ENCODE results near the gene RAG2. TPM values are rescaled to one million over a fixed set of nuclear protein-coding genes. Genes with fewer than 3 reads are reported as not detected.
A peak's percentile ranks its signal among the peaks of the same experiment; 100 is the strongest.

Gene RAG2
- total and polyA plus RNA-seq, 2 experiments from 2014 or later, result 1.4 TPM; not detected in 1

DNA sequence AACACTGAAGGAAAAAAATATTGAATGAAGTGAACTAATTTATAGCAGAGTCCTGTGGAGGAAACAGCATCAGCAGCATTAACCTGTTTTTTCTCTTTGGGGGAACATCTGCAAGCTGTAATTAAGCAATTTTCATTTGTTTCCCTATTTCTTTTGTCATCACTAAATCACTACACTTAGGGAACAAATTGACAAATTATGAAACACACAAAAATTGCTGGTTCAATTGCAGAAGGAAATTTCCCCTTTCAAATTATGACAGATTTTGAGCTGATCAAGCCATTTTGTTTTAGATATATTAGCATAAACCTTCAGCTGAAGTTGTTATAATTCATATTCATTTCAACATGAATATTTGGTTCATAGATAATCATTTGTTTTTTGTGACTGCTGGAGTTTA, 22.2 kb upstream of the RAG2 start:
- DNase-seq (ENCODE audit: low read depth in 1 of 2, low spot score in 1 of 2), result no peak
- H3K36me3 ChIP-seq, result no peaks in the 10 kb centered on the region
- H3K4me3 ChIP-seq, result no peak overlapping the region
- H3K27me3 ChIP-seq, result no peaks in the 10 kb centered on the region
- no peak overlapping the region for H3K27ac ChIP-seq
- TF ChIP-seq, protein P1, sequence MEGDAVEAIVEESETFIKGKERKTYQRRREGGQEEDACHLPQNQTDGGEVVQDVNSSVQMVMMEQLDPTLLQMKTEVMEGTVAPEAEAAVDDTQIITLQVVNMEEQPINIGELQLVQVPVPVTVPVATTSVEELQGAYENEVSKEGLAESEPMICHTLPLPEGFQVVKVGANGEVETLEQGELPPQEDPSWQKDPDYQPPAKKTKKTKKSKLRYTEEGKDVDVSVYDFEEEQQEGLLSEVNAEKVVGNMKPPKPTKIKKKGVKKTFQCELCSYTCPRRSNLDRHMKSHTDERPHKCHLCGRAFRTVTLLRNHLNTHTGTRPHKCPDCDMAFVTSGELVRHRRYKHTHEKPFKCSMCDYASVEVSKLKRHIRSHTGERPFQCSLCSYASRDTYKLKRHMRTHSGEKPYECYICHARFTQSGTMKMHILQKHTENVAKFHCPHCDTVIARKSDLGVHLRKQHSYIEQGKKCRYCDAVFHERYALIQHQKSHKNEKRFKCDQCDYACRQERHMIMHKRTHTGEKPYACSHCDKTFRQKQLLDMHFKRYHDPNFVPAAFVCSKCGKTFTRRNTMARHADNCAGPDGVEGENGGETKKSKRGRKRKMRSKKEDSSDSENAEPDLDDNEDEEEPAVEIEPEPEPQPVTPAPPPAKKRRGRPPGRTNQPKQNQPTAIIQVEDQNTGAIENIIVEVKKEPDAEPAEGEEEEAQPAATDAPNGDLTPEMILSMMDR (IDR thresholded peaks at IDR 0.05; ENCODE audit: low read depth, low read length), result no peak
- H3K4me1 ChIP-seq (ENCODE audit: low read depth), result no peaks in the 10 kb centered on the region
- H3K9me3 ChIP-seq (ENCODE audit: low read depth), result no peaks in the 10 kb centered on the region

DNA sequence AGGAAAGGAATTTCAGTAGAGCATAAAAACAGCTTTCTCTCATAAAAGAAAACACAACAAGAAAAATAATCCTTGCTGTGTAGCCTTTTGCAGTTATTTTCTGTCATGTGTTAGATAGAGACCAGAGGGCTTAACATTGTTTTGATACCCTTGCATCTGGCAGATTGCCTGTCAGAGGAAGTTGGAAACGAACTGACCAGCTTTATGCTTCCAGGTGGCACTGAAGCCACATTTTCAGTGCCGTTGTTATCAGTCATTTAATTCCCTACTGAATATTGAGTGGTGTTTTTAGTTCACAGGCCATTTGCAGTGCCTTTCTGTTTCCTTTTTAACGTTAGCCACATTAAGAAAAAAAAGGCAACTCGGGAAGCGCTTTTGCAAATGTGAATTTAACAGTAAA, 21.5 kb upstream of the RAG2 start:
- peak overlapping the region; percentile 18 for H3K27ac ChIP-seq
- peak; percentile 12 to 27 for DNase-seq (ENCODE audit: low read depth in 1 of 2, low spot score in 1 of 2)
- TF ChIP-seq, protein P1 (IDR thresholded peaks at IDR 0.05; ENCODE audit: low read depth, low read length), result no peak
- no peaks in the 10 kb centered on the region for H3K27me3 ChIP-seq
- H3K36me3 ChIP-seq, result no peaks in the 10 kb centered on the region
- H3K9me3 ChIP-seq (ENCODE audit: low read depth), result no peaks in the 10 kb centered on the region
- H3K4me1 ChIP-seq (ENCODE audit: low read depth), result no peaks in the 10 kb centered on the region
- H3K4me3 ChIP-seq, result no peak overlapping the region

DNA sequence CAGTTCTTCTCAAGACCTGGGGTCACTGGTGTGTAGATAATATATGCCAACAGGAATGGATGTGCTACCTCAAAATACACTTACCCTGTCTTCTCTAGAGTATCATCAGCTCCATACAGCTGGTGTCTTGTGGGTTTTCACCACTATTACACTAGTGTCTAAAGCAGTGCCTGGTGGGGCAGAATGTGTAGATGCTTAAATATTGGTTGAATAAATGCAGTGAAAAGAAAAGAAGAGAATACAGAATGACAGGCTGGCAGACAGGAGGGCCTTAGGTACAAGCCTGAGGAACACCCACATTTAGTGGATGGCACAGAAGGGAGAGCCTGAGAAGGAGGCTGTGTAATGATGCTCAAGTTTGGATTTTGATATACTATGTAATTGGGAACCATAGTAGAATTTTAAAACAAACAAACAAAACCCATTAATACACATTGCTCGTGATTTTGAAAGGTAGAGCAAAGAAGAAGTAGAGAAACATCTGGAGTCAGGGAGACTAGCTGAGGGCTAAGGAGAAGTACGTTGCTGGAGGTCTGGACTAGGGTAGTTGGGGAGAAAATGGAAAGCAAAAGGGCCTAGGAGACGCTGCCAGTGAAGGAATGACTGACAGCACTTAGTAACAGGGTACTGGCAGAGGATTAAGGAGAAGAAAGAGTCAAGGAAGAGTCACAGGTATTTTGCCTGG, 20.5 kb upstream of the RAG2 start:
- TF ChIP-seq, protein P1 (IDR thresholded peaks at IDR 0.05; ENCODE audit: low read depth, low read length), result no peak
- no peak overlapping the region for H3K4me3 ChIP-seq
- DNase-seq (ENCODE audit: low read depth in 1 of 2, low spot score in 1 of 2), result no peak
- no peaks in the 10 kb centered on the region for H3K9me3 ChIP-seq (ENCODE audit: low read depth)
- no peaks in the 10 kb centered on the region for H3K27me3 ChIP-seq
- no peaks in the 10 kb centered on the region for H3K36me3 ChIP-seq
- no peaks in the 10 kb centered on the region for H3K4me1 ChIP-seq (ENCODE audit: low read depth)
- H3K27ac ChIP-seq, result no peak overlapping the region

DNA sequence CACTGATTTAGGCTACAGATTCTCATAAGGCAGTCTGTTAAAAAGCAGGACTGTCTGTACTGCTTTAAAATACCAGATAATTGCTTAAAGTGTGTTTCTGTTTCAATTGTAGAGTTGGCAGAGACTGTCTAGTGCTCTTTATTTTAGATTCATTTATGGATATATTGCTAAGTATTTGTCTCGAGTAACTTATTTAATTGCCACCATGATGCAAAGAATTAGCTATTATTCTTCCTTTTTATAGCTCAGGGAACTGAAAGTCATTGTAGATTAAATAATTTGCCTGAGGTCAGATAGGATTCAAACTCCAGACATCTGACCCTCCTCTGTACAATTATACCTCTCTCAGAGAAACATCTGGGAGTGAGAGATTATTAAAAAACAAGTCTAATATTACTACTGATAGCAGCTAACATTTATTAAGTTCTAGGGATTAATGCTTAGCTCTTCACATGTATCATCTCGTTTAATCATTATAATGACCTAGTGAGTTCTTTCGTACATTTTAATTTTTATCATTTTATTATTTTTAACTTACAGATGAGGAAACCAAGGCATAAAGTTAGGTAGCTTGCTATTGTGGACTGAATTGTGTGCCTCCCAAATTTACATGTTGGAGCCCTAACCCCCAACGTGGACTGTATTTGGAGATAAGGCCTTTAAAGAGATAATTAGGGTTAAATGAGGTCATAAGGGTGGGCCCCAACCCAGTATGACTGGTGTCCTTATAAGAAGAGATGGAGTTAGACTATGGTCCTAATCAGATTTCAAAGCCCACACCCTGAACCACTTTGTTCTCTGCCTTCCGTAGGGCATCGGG, 19.7 kb upstream of the RAG2 start:
- no peak for DNase-seq (ENCODE audit: low read depth in 1 of 2, low spot score in 1 of 2)
- H3K27ac ChIP-seq, result no peak overlapping the region
- H3K27me3 ChIP-seq, result no peaks in the 10 kb centered on the region
- no peaks in the 10 kb centered on the region for H3K9me3 ChIP-seq (ENCODE audit: low read depth)
- no peaks in the 10 kb centered on the region for H3K4me1 ChIP-seq (ENCODE audit: low read depth)
- no peak overlapping the region for H3K4me3 ChIP-seq
- H3K36me3 ChIP-seq, result no peaks in the 10 kb centered on the region
- TF ChIP-seq, protein P1 (IDR thresholded peaks at IDR 0.05; ENCODE audit: low read depth, low read length), result no peak

DNA sequence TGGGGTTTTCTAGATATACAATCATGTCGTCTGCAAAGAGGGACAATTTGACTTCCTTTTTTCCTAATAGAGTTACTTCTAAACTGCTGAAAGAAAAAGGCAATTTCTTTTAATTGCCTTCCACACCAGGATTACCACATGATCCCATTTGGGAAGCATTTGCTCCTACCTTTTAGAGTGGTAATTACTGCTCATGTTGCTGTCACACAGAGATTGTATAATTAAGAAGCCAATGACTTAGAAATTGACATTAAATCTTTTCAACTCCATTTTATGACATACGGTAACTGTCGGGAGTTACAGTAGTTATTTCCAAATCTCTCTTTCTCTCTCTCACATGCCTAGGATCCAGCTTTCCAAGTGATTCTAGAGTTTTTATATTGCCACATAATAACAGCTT, 17.8 kb upstream of the RAG2 start:
- Histone ChIP-seq H3K27me3 (no peaks in the 10 kb centered on the region), H3K4me1 (ENCODE audit: low read depth) (no peaks in the 10 kb centered on the region), H3K9me3 (ENCODE audit: low read depth) (no peaks in the 10 kb centered on the region), H3K4me3 (no peak overlapping the region), H3K36me3 (no peaks in the 10 kb centered on the region), H3K27ac (no peak overlapping the region)
- TF ChIP-seq, protein P1 (IDR thresholded peaks at IDR 0.05; ENCODE audit: low read depth, low read length), result no peak
- DNase-seq (ENCODE audit: low read depth in 1 of 2, low spot score in 1 of 2), result no peak

All from cardiac muscle cell (in vitro differentiated cells and primary cell).